IPS-15b (cell line): Measurements from ENCODE around the gene ATP5MK.
"Not testable (repeated sequence)": the region's sequence is repeated elsewhere in the genome, so short reads cannot be mapped to it uniquely, and the experiment has no call there.

ENCODE experiments used
- H3K27me3 ChIP-seq: one replicate; pipeline ENCODE4 v1.6.1; 2013; ENCODE audit warnings: low read length; ENCODE audit not compliant: control insufficient read depth, insufficient read depth
- H3K36me3 ChIP-seq: one replicate; pipeline ENCODE4 v1.6.1; 2013; ENCODE audit warnings: low read length; ENCODE audit not compliant: control insufficient read depth, insufficient read depth
- H3K4me1 ChIP-seq: one replicate; pipeline ENCODE4 v1.6.1; 2013; ENCODE audit warnings: mild to moderate bottlenecking, low read length; ENCODE audit not compliant: control insufficient read depth, insufficient read depth
- H3K4me3 ChIP-seq: one replicate; pipeline ENCODE4 v1.5.1; 2013; ENCODE audit warnings: low read depth, low read length
- H3K9ac ChIP-seq: one replicate; pipeline ENCODE4 v1.6.1; 2013; ENCODE audit warnings: low read depth, mild to moderate bottlenecking, low read length
- H3K9me3 ChIP-seq: one replicate; pipeline ENCODE4 v1.6.1; 2013; ENCODE audit warnings: mild to moderate bottlenecking, low read length; ENCODE audit not compliant: control insufficient read depth, insufficient read depth

Gene ATP5MK

DNA sequence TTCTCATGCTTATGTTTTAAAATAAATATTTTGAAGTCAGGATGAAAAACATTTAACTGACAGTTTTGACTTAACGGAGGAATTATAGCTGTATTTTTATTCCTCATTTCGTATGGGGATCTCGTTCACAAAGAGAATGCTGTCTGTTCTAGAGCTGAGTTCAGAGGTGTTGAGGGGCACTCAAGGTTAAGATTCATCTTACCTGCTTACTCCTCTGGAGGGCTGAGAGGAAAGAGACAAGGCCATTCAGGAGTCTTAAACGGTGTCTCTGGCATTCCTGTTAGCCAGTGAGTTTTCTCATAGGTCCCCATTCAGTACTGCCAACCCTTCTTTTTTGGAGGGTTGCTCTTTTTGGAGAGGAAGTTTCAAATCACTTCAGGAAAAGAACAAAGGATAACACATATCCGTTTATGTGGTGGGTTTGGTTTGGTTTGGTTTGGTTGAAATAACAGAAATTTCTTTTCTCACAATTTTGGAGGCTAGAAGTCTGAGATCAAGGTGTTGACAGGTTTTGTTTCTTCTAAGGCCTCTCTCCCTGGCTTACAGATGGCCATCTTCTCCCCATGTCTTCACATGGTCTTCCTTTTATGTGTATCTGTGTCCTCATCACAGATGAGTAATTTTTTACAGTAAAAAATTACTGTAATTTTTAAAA lies 32.8 kb upstream of the ATP5MK start:
- peaks cover 57% of the 10 kb centered on the region for H3K36me3 ChIP-seq
- no peak overlapping the region for H3K9ac ChIP-seq
- H3K4me3 ChIP-seq: no peak overlapping the region
- no peaks in the 10 kb centered on the region for H3K9me3 ChIP-seq
- no peaks in the 10 kb centered on the region for H3K4me1 ChIP-seq
- H3K27me3 ChIP-seq: no peaks in the 10 kb centered on the region

DNA sequence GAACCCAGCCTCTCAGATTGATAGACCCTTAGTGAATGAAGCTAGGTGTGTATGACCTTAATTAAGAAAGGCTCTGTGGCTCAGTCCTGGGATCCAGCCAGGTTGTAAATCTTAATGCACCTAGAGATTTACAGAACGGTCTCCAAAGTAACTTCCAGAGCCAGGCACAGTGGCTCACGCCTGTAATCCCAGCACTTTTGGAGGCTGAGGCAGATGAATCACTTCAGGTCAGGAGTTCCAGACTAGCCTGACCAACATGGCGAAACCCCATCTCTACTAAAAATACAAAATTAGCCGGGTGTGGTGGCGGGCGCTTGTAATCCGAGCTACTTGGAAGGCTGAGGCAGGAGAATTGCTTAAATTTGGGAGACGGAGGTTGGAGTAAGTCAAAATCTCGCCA lies 31.6 kb upstream of the ATP5MK start:
- Histone ChIP-seq H3K36me3 (peaks cover 60% of the 10 kb centered on the region), H3K4me3 (no peak overlapping the region), H3K4me1 (no peaks in the 10 kb centered on the region), H3K27me3 (no peaks in the 10 kb centered on the region), H3K9me3 (no peaks in the 10 kb centered on the region), H3K9ac (no peak overlapping the region)

DNA sequence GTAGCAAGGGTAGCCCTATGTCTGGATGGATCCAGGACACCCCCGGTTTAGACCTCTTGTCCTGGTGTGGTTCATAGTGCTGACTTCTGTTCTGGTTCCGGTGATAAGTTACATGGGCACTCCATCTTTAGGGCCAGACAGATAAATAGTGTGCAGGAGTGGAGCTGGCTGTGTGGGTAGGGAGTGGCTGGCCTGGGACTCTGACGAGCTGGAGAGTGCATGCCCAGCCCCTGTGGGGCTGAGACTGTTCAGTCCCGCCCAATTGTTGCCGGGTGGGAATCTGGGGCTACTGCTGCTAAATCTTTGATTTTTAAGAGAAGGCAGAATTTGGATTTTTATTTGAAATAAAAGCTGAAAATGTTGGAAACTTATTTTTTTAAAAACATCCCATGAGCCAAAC lies 27.5 kb upstream of the ATP5MK start:
- Histone ChIP-seq H3K9me3 (no peaks in the 10 kb centered on the region), H3K4me1 (no peaks in the 10 kb centered on the region), H3K27me3 (no peaks in the 10 kb centered on the region), H3K4me3 (no peak overlapping the region), H3K9ac (no peak overlapping the region), H3K36me3 (peaks cover 68% of the 10 kb centered on the region)

DNA sequence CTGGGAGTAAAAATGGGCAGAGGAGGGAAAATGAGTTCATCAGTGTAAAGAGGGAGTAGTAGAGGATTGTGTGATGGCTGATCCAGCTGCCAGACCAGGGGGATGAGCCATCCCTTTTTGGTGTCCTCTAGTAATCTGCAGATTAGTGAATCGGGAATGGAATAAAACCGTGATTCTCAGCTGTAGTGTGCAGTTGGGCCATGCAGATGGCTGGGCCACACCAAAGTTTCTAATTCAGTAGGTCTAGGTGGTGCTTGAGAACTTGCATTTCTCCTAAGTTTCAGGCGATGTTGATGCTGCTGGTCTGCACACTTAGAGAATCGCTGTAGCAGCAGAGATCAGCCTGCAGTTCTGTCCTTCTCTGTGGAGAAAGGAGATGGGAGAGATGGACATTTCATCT lies 22.8 kb upstream of the ATP5MK start:
- H3K9me3 ChIP-seq: no peaks in the 10 kb centered on the region
- H3K36me3 ChIP-seq: peaks cover 80% of the 10 kb centered on the region
- no peaks in the 10 kb centered on the region for H3K27me3 ChIP-seq
- H3K4me1 ChIP-seq: no peaks in the 10 kb centered on the region
- H3K4me3 ChIP-seq: no peak overlapping the region
- no peak overlapping the region for H3K9ac ChIP-seq

DNA sequence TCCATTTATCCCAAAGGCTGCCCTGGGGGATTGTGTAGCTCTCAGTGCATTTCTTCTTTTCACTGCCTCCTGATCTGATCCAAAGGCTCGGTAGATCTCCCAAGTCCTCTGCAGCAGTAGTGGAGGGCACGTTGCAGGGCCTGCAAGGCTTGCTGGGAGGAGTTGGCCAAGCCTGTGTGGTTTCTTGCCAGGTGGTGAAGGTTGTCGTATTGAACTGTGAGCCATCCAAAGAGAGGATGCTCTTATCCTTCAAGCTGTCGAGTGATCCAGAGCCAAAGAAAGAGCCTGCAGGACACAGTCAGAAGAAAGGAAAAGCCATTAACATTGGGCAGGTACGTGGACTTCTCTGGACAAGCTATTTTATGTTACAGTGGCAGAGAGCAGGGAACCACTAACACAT lies 21.3 kb upstream of the ATP5MK start:
- Histone ChIP-seq H3K9me3 (no peaks in the 10 kb centered on the region), H3K36me3 (peaks cover 79% of the 10 kb centered on the region), H3K4me1 (no peaks in the 10 kb centered on the region)

DNA sequence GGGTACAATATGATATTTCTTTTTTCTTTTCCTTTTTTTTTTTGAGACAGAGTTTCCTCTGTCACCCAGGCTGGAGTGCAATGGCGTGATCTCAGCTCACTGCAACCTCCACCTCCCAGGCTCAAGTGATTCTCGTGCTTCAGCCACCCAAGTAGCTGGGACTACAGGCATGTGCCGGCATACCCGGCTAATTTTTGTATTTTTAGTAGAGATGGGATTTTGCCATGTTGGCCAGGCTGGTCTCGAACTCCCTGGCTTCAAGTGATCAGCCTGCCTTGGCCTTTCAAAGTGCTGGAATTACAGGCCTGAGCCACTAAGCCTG lies 20.8 kb upstream of the ATP5MK start:
- H3K27me3 ChIP-seq, H3K4me1 ChIP-seq, H3K9ac ChIP-seq, H3K9me3 ChIP-seq, H3K4me3 ChIP-seq: not testable (repeated sequence)
- H3K36me3 ChIP-seq: peaks cover 76% of the 10 kb centered on the region

More for the DNA sequence above, 21.3 kb upstream of the ATP5MK start:
- Histone ChIP-seq H3K9ac (no peak overlapping the region), H3K27me3 (no peaks in the 10 kb centered on the region), H3K4me3 (no peak overlapping the region)

DNA sequence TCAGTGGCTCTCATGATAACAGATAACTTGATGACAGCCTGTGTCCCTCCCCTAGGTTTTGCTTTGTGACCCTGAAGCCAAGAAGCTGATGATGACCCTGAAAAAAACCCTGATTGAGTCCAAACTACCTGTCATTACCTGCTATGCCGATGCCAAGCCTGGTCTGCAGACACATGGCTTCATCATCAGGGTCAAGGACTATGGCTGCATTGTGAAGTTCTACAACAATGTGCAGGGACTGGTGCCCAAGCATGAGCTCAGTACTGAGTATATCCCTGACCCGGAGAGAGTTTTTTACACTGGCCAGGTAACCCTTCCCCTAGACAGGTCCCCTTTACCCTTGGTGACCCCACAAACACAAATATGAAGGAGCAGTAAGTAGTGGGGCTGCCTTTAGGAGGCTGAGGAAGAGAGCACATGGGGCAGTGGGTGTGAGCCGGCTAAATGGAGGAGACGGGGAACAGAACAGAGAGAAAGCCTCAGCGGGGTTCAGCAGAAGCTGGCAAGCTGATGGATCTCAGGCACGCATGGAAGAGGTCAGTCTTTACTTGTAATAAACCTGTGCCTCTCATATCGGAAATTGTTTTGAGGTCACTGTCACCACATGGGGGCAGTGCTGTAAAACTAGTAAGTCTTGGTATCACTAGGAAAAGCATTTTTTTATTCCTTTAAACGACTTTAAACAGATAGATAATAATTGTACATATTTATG lies 20.3 kb upstream of the ATP5MK start:
- Histone ChIP-seq H3K9ac (no peak overlapping the region), H3K4me1 (no peaks in the 10 kb centered on the region), H3K9me3 (no peaks in the 10 kb centered on the region), H3K4me3 (no peak overlapping the region), H3K36me3 (peaks cover 74% of the 10 kb centered on the region), H3K27me3 (no peaks in the 10 kb centered on the region)

DNA sequence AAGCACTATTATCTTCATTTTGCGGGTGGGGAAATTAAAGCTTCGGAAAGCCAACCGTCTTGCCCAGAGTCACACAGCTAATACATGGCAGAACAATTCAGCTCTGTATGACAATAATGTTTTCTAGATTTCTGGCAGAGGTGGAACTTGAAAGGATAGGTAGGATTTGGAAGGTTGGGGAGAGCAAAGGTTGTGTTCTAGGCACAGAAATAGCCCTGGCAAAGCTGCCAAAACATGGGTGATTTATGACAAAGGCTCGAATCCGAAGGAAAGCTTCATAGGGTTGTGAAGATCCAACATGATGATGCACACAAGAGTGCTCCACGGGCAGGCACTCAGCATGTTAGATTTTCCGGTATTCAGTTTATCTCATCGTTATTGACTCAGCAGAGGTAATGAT lies 19.3 kb upstream of the ATP5MK start:
- Histone ChIP-seq H3K36me3 (peaks cover 75% of the 10 kb centered on the region), H3K9ac (no peak overlapping the region), H3K4me1 (no peaks in the 10 kb centered on the region), H3K9me3 (no peaks in the 10 kb centered on the region), H3K4me3 (no peak overlapping the region), H3K27me3 (no peaks in the 10 kb centered on the region)

DNA sequence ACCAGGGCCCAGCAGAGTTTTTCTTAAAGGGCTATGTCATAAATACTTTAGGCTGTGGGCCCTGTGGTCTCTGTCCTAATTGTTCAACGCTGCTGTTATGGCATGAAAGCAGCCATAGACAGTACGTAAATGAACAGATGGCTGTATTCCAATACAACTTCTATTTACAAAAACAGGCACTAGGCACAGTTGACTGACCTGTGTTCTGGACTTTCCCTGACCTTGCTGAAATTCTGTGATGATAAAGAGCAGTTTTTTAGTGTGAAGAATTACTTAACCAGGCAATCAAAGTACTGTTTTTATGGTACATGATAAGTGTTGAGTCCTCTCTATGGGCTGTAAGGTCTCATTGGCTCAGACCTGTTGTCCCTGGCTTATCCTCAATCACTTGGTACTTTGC lies 17.3 kb upstream of the ATP5MK start:
- H3K36me3 ChIP-seq: peaks cover 65% of the 10 kb centered on the region
- no peak overlapping the region for H3K4me3 ChIP-seq
- H3K9ac ChIP-seq: no peak overlapping the region
- no peaks in the 10 kb centered on the region for H3K27me3 ChIP-seq
- H3K4me1 ChIP-seq: no peaks in the 10 kb centered on the region
- no peaks in the 10 kb centered on the region for H3K9me3 ChIP-seq

DNA sequence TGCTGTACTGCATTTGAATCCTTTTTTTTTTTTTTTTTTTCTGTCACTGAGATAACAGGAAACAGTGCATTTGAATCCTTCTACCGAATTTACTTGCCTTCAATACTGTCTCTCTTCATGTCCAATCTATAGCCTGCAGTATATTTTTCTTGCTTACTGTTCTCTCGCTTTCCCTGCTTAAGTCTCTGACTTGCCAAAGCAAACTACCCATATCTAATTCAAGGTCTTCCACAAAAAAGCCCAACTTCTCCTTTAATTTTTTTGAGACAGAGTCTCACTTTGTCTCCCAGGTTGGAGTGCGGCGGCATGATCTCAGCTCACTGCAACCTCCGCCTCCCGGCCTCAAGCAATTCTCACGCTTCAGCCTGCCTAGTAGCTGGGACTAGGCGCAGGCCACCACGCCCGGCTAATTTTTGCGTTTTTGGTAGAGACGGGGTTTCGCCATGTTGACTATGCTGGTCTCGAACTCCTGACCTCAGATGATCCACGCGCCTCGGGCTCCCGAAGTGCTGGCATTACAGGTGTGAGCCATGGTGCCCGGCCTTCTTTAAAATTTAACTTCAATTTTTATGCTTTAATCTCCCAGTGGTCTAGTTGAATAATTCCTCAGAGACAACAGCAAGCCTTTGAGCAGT lies 1.0 kb upstream of the ATP5MK start:
- no peaks in the 10 kb centered on the region for H3K9me3 ChIP-seq
- H3K36me3 ChIP-seq: peaks cover 22% of the 10 kb centered on the region
- H3K4me3 ChIP-seq: peak overlapping the region; percentile 92
- no peaks in the 10 kb centered on the region for H3K27me3 ChIP-seq
- peak overlapping the region; percentile 32 for H3K9ac ChIP-seq
- peaks cover 9% of the 10 kb centered on the region for H3K4me1 ChIP-seq

DNA sequence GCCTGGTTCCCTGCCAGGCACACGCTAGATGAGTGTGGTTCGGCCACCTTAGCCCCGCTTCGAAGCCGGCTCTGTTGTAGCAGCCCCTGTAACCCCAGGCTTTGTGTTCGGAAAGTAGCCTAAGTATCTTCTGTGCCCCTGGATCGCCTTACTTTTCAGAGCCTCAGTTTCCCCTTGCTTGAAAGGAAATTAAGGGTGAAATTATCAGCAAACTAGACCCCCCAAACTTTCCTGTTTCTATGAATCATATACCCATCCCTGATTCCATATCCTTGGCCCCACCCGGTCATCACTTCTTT lies 463 bp upstream of the ATP5MK start:
- Histone ChIP-seq H3K4me1 (peaks cover 9% of the 10 kb centered on the region), H3K36me3 (peaks cover 20% of the 10 kb centered on the region), H3K27me3 (no peaks in the 10 kb centered on the region), H3K4me3 (peak overlapping the region; percentile 92), H3K9me3 (no peaks in the 10 kb centered on the region), H3K9ac (peak overlapping the region; percentile 82)

DNA sequence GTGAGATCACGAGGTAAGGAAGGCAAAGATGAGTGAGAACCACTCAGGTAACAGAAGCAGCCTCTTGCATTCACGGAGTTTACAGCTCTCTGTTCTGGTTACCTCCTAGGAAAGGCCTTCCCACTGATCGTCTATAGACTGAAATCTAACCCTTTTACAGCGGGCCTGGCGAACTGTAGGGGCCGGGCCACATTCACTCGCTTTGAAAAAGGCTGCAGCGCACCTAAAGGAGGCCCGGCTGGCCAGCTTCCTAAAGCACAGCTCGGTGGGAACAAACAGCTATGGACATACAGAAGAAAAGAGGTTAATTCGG lies 565 bp downstream of the ATP5MK start:
- Histone ChIP-seq H3K4me1 (peaks cover 9% of the 10 kb centered on the region), H3K4me3 (peak overlapping the region; percentile 92), H3K27me3 (no peaks in the 10 kb centered on the region), H3K9ac (peak overlapping the region; percentile 82), H3K36me3 (peaks cover 19% of the 10 kb centered on the region), H3K9me3 (no peaks in the 10 kb centered on the region)
